GM18517 (cell line): ENCODE data around the gene DSTN.

Experiments
- ATAC-seq: cut with Tn5 transposase; IDR thresholded peaks from one replicate; pipeline ENCODE4 v1.9.1; 2021; ENCODE audit warnings: mild to moderate bottlenecking, moderate library complexity; ENCODE audit not compliant: unreplicated experiment

The DSTN gene

DNA sequence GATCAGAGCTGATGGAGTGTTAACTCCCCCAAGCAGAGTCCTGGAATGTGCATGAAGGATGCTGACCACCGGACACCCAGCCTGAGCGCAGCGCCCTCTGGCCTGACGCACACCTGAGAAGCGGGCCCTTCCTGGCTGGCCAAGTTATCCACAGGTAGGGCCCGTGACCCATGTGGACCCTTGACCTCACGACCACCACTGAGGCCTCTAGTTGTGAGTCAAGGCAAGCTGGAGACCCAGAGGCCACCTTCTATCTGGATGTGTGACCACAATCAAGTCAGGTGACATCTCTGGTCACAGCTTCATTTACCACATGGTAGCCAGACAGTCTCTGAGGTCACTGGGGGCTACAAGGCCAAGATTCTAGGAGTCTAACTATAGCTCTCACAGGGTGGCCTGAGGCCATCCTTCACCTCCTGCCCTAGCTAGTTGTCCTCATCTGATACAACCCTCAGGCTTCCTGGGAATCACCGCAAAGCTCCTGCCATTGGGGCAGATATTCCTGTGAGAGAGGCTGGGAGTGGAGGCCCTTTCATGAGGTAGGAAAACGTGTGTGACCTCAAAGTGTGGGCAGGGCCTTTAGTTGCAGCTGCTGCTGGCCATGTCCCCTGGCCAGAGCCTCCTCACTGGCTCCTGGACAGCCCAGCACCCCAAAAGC is 53.1 kb downstream of the DSTN start:
- ATAC-seq, result no peak

DNA sequence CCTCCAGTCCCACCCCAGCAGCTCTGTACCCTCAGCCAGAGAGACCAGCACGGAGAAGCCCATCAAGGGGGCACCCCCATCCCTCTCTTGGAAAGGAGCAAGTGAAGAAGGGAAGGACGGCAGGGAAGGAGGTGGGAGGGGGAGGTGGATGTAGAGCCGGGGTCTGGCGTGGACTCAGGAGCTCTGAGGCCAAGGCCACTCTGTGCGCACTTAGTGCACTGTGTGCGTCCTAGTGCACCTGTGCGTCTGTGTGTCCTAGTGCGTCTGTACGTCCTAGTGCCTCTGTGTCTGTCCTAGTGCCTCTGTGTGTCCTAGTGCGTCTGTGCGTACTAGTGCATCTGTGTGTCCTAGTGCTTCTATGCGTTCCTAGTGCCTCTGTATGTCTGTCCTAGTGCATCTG is 54.2 kb downstream of the DSTN start:
- ATAC-seq, result no peak

DNA sequence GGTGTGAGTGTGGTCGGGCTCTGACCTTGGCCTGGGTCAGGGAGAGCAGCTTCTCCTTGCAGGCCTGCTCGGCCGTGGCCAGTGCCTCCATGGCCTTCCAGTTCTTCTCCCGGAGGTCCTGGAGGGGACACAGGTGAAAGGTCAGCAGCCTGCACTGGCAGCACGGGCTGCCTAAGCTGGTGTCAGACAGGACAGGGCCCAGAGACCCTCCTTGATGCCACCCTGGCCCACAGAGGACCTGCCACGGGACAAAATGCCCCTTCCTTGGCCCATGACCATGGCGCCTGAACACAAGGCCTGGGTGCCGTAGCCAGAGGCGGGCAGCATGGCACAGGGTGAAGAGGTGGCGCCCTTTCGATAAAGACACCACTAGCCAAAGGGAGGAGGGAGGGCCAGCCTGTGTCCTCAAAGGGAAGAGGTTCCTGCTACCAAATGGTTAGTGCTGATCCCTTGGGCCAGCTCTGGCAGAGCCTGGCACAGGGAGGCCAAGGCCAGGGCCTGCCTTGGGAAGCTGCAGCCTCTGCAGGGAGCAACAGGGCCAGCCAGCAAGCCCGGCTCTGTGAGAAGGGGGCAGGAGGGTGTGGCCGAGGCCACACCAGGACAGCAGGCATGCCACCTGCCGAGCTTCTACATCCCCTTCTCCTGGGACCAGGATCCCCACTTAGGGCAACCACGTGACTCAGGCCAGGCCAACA is 54.8 kb downstream of the DSTN start:
- ATAC-seq, result no peak

- ATAC-seq, result no peak
Measured at GRCh38 chr20:17625246-17626051, 55.6 kb downstream of the DSTN start.

GRCh38 chr20:17626217-17627007 is 56.5 kb downstream of the DSTN start:
- ATAC-seq, result no peak

DNA sequence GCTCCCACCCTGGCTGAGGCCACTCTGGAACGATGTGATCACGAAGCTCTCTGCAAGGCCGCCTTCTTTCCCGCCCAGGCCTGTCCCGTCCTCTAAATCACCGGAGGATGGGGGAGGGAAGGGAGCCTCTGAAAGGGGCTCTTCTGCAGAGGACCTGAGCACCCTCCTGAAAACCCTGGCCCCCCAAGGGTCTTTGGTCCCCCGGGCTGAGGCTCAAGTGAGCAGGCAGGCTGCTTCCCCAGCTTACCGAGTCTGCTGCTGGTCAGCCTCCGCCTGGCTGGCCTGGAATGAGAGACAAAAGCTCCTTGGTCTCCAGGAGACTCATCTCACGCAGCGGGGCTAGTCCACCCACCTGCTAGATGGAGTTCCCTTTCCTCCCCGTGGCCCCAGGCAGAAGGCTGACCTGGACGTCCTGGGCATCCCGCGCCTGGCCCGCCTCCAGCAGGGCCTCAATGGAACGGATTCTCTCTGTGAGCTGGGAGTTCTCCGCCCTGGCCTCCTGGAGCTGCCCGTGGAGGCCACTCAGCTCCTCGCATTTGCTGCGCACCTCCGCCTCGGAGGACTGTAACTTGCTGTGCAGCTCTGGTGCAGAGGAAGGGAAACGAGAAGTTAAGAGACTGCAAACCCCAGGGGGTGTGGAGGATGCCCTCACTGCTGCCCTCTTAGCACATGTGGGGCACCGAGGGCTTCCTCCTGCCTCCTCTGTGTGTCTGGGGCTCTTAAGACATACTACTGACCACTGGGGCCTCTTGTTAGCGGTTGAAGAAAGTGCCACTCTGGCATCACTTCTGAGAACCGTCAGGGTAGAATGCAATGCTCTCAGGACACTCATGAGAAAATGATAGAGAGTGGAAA is 57.5 kb downstream of the DSTN start:
- ATAC-seq, result no peak

GRCh38 chr20:17628101-17628841 is 58.4 kb downstream of the DSTN start:
- no peak for ATAC-seq

- no peak for ATAC-seq
Measured at GRCh38 chr20:17629025-17629424, 59.1 kb downstream of the DSTN start.

- no peak for ATAC-seq
Measured at GRCh38 chr20:17629678-17630089, 59.8 kb downstream of the DSTN start.

- ATAC-seq, result no peak
Measured at GRCh38 chr20:17630151-17630805, 60.4 kb downstream of the DSTN start.

DNA sequence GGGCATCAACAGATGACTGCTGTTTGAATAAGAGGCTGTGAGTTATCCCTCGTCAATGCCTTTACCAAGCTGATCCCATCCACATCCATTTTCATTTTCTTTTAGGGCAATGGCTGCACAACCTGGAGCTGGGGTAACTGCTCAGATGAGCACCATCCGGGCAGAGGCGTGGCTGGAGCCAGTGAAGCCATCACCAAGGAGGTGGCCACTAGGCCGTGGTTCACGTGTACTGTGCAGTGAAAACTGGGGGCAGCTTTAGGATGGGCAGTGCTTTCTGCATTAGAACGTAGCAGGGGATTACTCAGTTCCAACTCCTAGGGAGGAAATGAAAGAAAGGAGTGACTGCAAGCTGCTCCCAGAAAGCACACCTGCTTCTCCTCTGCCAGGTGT is 60.9 kb downstream of the DSTN start:
- ATAC-seq, result no peak

DNA sequence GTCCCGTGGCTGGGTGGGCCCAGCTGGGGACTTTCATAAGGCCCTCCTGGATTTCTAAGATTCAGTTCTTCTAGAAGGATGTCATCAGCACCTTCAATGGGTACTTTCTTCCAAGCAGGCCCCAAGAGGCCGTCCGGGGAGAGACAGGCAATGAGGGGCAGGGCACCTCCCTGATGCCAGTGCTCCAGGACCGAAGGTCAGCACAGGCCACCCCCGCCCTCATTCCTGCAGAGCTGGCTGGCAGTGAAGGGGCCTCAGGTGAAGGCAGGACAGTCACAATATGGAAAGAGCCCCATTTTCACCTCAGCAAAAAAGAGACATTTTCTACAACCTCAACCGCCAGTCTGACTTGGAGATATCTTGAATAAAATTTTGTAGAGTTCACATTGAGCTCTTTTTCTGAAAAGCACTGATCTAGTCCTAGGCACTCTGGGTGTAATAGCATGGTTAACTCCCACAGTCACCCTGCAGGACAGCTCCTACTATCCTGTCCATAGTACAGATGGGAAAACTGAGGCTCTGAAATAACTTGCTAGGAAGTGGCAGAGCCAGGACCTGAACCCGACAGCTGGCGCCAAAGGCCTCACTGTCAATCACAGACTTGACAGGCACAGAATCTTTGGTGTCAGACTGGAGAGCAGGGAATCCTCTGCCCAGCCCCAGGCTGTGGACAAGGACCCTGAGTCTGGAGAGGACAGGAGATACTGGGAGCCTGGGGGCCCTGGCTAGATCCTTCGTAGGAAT is 61.9 kb downstream of the DSTN start:
- no peak for ATAC-seq

- no peak for ATAC-seq
Measured at GRCh38 chr20:17633221-17633849, 63.5 kb downstream of the DSTN start.

GRCh38 chr20:17633850-17634500 is 64.1 kb downstream of the DSTN start:
- no peak for ATAC-seq

DNA sequence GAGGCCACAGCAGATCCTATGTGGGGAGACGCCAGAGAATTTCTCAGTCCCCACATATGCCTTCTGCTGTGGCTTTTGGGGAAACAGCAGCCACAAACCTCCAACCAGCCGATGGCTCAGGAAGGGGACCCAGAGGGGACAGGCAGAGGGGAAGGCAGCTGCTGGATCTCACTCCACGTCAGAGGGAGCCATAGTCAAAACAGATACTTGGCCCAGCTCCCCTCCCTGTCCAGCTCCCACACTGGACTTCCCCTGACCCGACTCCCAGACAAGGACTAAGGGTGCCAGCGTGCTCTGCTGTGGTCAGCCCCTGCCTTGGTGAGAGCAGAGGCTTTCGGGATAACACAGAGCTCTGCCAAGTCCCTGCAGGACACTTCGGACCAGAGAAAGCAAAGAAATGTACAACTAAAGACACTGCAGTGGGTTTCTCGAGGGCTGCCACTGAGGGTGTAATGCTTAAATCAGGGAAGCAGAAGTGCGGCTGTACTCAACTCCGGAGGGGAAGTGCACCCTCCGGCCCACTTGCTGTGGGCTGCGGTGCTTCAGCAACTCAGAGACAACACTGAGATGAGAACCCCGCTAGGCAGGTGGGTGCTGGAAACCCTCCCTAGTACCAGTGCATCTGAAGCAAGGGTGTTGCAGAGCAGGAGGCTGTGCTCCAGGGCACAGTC is 64.9 kb downstream of the DSTN start:
- ATAC-seq, result no peak

DNA sequence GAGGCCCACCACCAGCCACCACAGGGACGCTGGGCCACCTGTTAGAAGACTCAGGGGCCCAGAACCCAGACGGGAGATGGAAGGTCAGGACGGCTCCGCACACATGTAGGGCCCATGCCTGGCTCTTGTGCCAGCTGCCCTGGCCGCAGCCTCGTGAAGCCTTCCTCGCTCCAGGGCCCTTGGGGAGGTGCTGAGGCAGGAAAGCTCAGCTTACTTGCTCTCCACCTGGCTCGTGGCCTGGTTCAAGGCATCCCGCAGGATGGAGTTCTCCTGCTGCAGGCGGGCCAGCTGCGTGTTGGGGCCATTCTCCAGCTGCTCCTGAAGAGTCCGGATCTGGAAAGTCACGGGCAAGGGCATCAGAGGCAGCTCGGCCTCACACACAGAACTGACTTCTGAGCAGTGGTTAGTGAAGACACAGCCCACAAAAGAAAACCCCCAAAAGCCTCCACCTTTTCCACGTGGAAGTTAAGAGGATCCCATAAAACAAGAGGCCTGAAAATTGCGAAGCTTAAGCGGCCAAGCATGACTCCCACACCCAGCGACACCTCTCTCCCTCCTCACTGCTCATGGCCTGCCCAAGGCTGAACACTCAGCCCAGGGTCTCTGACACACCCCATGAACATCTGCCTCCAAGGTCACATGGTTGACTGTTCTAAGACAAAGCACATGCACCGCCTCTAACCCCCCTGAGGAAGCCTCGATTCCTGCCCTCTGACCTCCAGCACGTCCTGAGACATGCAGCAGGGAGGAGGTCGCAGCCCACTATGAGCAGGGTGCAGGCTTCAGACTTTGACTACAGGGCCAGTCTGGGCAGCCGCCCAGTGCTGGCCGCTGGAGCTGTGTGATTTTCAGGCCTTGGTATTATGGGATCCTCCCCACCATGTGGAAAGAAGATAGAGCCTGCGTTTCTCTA is 65.7 kb downstream of the DSTN start:
- ATAC-seq, result no peak
